HEK293 (cell line): Measurements from ENCODE around the gene CEND1.

Experiments
- GLI4 ChIP-seq: fragments of 450-650 bp; formaldehyde crosslinking; IDR thresholded peaks from 2 replicates; pipeline ENCODE4 v1.5.1; 2016; ENCODE audit warnings: missing biosample characterization, missing genetic modification characterization
- HOXA7 ChIP-seq: sonication (generic); formaldehyde crosslinking; IDR thresholded peaks from 2 replicates; pipeline ENCODE4 v1.8.1; 2022; ENCODE audit warnings: missing genetic modification reagents, borderline replicate concordance
- HOXC10 ChIP-seq: sonication (generic); formaldehyde crosslinking; IDR thresholded peaks from 2 replicates; pipeline ENCODE4 v1.8.1; 2023; ENCODE audit warnings: mild to moderate bottlenecking, missing genetic modification reagents
- ZBTB21 ChIP-seq: fragments of 450-650 bp; formaldehyde crosslinking; IDR thresholded peaks from 2 replicates; pipeline ENCODE4 v1.5.1; 2017; ENCODE audit warnings: missing biosample characterization, missing genetic modification characterization
- ZBTB7A ChIP-seq: fragments of 450-650 bp; formaldehyde crosslinking; IDR thresholded peaks from 2 replicates; pipeline ENCODE4 v1.5.1; 2016; ENCODE audit warnings: low read depth, missing biosample characterization, missing genetic modification characterization
- ZFP69B ChIP-seq: fragments of 450-650 bp; formaldehyde crosslinking; IDR thresholded peaks from 2 replicates; pipeline ENCODE4 v1.5.1; 2016; ENCODE audit warnings: missing biosample characterization, missing genetic modification characterization
- ZNF146 ChIP-seq: fragments of 450-650 bp; formaldehyde crosslinking; IDR thresholded peaks from 2 replicates; pipeline ENCODE4 v1.5.1; 2016; ENCODE audit warnings: missing biosample characterization, missing genetic modification characterization
- ZNF24 ChIP-seq: fragments of 450-650 bp; formaldehyde crosslinking; IDR thresholded peaks from 2 replicates; pipeline ENCODE4 v1.5.1; 2016; ENCODE audit warnings: missing biosample characterization, missing genetic modification characterization
- ZNF391 ChIP-seq: fragments of 450-650 bp; formaldehyde crosslinking; IDR thresholded peaks from 2 replicates; pipeline ENCODE4 v1.5.1; 2016; ENCODE audit warnings: low read depth, missing biosample characterization, missing genetic modification characterization, borderline replicate concordance
- ZNF473 ChIP-seq: fragments of 450-650 bp; formaldehyde crosslinking; IDR thresholded peaks from 2 replicates; pipeline ENCODE4 v1.5.1; 2017; ENCODE audit warnings: missing biosample characterization, missing genetic modification characterization
- ZNF629 ChIP-seq: fragments of 450-650 bp; formaldehyde crosslinking; IDR thresholded peaks from 2 replicates; pipeline ENCODE4 v1.5.1; 2017; ENCODE audit warnings: missing biosample characterization, missing genetic modification characterization
- ZNF660 ChIP-seq: fragments of 450-650 bp; IDR thresholded peaks from 2 replicates; pipeline ENCODE4 v1.5.1; 2018; ENCODE audit warnings: missing biosample characterization, mild to moderate bottlenecking, missing genetic modification characterization
- TF ChIP-seq, protein P1 (sequence below): fragments of 450-650 bp; formaldehyde crosslinking; IDR thresholded peaks from 2 replicates; pipeline ENCODE4 v1.5.1; 2016; ENCODE audit warnings: missing biosample characterization, missing genetic modification characterization
- TF ChIP-seq, protein P2 (sequence below): fragments of 450-650 bp; formaldehyde crosslinking; IDR thresholded peaks from 2 replicates; pipeline ENCODE4 v1.5.0; 2017; ENCODE audit warnings: missing biosample characterization, missing genetic modification characterization, borderline replicate concordance
- TF ChIP-seq, protein P3 (sequence below): fragments of 450-650 bp; formaldehyde crosslinking; IDR thresholded peaks from 2 replicates; pipeline ENCODE4 v1.5.1; 2016; ENCODE audit warnings: missing biosample characterization, missing genetic modification characterization
- TF ChIP-seq, protein P4 (sequence below): fragments of 450-650 bp; formaldehyde crosslinking; IDR thresholded peaks from 2 replicates; pipeline ENCODE4 v1.5.1; 2016; ENCODE audit warnings: missing biosample characterization, missing genetic modification characterization
- TF ChIP-seq, protein P5 (sequence below): fragments of 450-650 bp; formaldehyde crosslinking; IDR thresholded peaks from 2 replicates; pipeline ENCODE4 v1.5.1; 2016; ENCODE audit warnings: missing biosample characterization, missing genetic modification characterization, borderline replicate concordance
- TF ChIP-seq, protein P6 (sequence below): fragments of 450-650 bp; formaldehyde crosslinking; IDR thresholded peaks from 2 replicates; pipeline ENCODE4 v1.5.1; 2016; ENCODE audit warnings: missing biosample characterization, missing genetic modification characterization, borderline replicate concordance
- TF ChIP-seq, protein P7 (sequence below): fragments of 450-650 bp; formaldehyde crosslinking; IDR thresholded peaks from 2 replicates; pipeline ENCODE4 v1.5.1; 2017; ENCODE audit warnings: missing biosample characterization, missing genetic modification characterization

CEND1 gene

DNA sequence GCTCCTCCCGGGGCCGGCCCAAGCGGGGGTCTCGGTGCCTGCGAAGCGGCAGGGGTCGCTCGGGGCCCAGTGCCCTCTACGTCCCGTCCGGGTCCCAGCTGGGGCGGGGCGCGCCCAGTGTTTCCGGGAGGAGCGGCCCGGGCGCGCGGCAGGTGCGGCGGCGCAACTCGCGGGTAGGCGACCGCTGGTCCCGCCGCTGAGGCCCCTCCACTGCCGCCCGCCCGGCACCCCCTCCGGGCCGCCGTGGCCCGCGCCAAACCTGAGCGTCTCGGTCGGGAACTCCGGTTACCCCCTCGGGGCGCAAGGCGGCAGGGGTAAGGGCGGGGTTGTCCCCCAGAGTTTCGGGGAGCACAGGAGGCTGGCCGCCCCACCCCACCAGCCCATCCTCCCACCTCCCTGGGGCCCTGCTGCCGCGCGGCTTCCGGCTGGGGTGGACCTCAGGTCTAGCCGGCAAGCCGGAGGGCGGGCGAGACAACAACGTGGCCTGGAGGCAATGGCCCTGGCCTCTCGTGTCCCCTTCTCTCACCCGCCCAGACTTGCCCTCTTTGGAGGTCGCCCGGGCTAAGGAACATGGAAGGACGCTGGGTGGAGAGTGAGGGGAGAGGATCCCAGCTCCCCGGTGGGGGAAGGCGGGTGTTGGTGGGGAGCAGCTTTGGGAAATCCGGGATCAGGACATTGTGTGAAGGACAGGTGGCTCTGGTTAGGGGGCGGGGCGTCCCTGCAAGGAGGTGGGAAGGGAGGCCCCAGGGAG, 37.4 kb upstream of the CEND1 start (continued):
- TF ChIP-seq, protein P1, sequence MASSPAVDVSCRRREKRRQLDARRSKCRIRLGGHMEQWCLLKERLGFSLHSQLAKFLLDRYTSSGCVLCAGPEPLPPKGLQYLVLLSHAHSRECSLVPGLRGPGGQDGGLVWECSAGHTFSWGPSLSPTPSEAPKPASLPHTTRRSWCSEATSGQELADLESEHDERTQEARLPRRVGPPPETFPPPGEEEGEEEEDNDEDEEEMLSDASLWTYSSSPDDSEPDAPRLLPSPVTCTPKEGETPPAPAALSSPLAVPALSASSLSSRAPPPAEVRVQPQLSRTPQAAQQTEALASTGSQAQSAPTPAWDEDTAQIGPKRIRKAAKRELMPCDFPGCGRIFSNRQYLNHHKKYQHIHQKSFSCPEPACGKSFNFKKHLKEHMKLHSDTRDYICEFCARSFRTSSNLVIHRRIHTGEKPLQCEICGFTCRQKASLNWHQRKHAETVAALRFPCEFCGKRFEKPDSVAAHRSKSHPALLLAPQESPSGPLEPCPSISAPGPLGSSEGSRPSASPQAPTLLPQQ (tag by site-specific recombination) = no peak; the same call in 1 of the 2 replicates
- TF ChIP-seq ZFP69B (no peak), ZNF473 (tag by site-specific recombination) (no peak), HOXC10 (CRISPR knock-in tag) (no peak), ZNF629 (tag by site-specific recombination) (no peak), GLI4 (tag by site-specific recombination) (no peak), ZNF391 (tag by site-specific recombination) (no peak), ZBTB21 (tag by site-specific recombination) (no peak), ZNF660 (no peak), ZNF24 (tag by site-specific recombination) (no peak), HOXA7 (CRISPR knock-in tag) (no peak), ZBTB7A (tag by site-specific recombination) (no peak), ZNF146 (tag by site-specific recombination) (no peak)
- TF ChIP-seq, protein P2, sequence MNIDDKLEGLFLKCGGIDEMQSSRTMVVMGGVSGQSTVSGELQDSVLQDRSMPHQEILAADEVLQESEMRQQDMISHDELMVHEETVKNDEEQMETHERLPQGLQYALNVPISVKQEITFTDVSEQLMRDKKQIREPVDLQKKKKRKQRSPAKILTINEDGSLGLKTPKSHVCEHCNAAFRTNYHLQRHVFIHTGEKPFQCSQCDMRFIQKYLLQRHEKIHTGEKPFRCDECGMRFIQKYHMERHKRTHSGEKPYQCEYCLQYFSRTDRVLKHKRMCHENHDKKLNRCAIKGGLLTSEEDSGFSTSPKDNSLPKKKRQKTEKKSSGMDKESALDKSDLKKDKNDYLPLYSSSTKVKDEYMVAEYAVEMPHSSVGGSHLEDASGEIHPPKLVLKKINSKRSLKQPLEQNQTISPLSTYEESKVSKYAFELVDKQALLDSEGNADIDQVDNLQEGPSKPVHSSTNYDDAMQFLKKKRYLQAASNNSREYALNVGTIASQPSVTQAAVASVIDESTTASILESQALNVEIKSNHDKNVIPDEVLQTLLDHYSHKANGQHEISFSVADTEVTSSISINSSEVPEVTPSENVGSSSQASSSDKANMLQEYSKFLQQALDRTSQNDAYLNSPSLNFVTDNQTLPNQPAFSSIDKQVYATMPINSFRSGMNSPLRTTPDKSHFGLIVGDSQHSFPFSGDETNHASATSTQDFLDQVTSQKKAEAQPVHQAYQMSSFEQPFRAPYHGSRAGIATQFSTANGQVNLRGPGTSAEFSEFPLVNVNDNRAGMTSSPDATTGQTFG (tag by site-specific recombination) = no peak
- TF ChIP-seq, protein P3, sequence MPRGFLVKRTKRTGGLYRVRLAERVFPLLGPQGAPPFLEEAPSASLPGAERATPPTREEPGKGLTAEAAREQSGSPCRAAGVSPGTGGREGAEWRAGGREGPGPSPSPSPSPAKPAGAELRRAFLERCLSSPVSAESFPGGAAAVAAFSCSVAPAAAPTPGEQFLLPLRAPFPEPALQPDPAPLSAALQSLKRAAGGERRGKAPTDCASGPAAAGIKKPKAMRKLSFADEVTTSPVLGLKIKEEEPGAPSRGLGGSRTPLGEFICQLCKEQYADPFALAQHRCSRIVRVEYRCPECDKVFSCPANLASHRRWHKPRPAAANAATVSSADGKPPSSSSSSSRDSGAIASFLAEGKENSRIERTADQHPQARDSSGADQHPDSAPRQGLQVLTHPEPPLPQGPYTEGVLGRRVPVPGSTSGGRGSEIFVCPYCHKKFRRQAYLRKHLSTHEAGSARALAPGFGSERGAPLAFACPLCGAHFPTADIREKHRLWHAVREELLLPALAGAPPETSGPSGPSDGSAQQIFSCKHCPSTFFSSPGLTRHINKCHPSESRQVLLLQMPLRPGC = no peak
- TF ChIP-seq, protein P4, sequence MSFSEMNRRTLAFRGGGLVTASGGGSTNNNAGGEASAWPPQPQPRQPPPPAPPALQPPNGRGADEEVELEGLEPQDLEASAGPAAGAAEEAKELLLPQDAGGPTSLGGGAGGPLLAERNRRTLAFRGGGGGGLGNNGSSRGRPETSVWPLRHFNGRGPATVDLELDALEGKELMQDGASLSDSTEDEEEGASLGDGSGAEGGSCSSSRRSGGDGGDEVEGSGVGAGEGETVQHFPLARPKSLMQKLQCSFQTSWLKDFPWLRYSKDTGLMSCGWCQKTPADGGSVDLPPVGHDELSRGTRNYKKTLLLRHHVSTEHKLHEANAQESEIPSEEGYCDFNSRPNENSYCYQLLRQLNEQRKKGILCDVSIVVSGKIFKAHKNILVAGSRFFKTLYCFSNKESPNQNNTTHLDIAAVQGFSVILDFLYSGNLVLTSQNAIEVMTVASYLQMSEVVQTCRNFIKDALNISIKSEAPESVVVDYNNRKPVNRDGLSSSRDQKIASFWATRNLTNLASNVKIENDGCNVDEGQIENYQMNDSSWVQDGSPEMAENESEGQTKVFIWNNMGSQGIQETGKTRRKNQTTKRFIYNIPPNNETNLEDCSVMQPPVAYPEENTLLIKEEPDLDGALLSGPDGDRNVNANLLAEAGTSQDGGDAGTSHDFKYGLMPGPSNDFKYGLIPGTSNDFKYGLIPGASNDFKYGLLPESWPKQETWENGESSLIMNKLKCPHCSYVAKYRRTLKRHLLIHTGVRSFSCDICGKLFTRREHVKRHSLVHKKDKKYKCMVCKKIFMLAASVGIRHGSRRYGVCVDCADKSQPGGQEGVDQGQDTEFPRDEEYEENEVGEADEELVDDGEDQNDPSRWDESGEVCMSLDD (tag by site-specific recombination) = peak; percentile 64; the same call in 1 of the 2 replicates
- TF ChIP-seq, protein P5, sequence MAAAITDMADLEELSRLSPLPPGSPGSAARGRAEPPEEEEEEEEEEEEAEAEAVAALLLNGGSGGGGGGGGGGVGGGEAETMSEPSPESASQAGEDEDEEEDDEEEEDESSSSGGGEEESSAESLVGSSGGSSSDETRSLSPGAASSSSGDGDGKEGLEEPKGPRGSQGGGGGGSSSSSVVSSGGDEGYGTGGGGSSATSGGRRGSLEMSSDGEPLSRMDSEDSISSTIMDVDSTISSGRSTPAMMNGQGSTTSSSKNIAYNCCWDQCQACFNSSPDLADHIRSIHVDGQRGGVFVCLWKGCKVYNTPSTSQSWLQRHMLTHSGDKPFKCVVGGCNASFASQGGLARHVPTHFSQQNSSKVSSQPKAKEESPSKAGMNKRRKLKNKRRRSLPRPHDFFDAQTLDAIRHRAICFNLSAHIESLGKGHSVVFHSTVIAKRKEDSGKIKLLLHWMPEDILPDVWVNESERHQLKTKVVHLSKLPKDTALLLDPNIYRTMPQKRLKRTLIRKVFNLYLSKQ (tag by site-specific recombination) = no peak
- TF ChIP-seq, protein P6, sequence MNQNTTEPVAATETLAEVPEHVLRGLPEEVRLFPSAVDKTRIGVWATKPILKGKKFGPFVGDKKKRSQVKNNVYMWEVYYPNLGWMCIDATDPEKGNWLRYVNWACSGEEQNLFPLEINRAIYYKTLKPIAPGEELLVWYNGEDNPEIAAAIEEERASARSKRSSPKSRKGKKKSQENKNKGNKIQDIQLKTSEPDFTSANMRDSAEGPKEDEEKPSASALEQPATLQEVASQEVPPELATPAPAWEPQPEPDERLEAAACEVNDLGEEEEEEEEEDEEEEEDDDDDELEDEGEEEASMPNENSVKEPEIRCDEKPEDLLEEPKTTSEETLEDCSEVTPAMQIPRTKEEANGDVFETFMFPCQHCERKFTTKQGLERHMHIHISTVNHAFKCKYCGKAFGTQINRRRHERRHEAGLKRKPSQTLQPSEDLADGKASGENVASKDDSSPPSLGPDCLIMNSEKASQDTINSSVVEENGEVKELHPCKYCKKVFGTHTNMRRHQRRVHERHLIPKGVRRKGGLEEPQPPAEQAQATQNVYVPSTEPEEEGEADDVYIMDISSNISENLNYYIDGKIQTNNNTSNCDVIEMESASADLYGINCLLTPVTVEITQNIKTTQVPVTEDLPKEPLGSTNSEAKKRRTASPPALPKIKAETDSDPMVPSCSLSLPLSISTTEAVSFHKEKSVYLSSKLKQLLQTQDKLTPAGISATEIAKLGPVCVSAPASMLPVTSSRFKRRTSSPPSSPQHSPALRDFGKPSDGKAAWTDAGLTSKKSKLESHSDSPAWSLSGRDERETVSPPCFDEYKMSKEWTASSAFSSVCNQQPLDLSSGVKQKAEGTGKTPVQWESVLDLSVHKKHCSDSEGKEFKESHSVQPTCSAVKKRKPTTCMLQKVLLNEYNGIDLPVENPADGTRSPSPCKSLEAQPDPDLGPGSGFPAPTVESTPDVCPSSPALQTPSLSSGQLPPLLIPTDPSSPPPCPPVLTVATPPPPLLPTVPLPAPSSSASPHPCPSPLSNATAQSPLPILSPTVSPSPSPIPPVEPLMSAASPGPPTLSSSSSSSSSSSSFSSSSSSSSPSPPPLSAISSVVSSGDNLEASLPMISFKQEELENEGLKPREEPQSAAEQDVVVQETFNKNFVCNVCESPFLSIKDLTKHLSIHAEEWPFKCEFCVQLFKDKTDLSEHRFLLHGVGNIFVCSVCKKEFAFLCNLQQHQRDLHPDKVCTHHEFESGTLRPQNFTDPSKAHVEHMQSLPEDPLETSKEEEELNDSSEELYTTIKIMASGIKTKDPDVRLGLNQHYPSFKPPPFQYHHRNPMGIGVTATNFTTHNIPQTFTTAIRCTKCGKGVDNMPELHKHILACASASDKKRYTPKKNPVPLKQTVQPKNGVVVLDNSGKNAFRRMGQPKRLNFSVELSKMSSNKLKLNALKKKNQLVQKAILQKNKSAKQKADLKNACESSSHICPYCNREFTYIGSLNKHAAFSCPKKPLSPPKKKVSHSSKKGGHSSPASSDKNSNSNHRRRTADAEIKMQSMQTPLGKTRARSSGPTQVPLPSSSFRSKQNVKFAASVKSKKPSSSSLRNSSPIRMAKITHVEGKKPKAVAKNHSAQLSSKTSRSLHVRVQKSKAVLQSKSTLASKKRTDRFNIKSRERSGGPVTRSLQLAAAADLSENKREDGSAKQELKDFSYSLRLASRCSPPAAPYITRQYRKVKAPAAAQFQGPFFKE (tag by site-specific recombination) = no peak
- TF ChIP-seq, protein P7, sequence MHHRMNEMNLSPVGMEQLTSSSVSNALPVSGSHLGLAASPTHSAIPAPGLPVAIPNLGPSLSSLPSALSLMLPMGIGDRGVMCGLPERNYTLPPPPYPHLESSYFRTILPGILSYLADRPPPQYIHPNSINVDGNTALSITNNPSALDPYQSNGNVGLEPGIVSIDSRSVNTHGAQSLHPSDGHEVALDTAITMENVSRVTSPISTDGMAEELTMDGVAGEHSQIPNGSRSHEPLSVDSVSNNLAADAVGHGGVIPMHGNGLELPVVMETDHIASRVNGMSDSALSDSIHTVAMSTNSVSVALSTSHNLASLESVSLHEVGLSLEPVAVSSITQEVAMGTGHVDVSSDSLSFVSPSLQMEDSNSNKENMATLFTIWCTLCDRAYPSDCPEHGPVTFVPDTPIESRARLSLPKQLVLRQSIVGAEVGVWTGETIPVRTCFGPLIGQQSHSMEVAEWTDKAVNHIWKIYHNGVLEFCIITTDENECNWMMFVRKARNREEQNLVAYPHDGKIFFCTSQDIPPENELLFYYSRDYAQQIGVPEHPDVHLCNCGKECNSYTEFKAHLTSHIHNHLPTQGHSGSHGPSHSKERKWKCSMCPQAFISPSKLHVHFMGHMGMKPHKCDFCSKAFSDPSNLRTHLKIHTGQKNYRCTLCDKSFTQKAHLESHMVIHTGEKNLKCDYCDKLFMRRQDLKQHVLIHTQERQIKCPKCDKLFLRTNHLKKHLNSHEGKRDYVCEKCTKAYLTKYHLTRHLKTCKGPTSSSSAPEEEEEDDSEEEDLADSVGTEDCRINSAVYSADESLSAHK = no peak
